H1 (cell line): ENCODE results near the gene TSGA10. TPM values are rescaled to one million over a fixed set of nuclear protein-coding genes. Genes with fewer than 3 reads are reported as not detected.

Experiments used
- polyA plus RNA-seq, 7 experiments: library from polyadenylated mRNA; depleted of rRNA in 3 of 7; stranded (reverse) in 5 of 7; unstranded in 2 of 7; fragments of >200 nt in 5 of 7; fragments of 200-250 nt in 2 of 7; gene quantifications; 1 replicate in 5 of 7; 2 replicates in 1 of 7; 4 replicates in 1 of 7; pipeline versions ENCODE4 v1.2.1 to v1.2.3, GENCODE V29; 2011 to 2013; ENCODE audit warnings: missing spikeins in 2 of 7, mixed read lengths in 2 of 7
- total RNA-seq: library from RNA; stranded (reverse); fragmentation: NEBNext Ultra II Directional; extraction: Animal tissue kit (Norgen Biotek cat#: 25700); gene quantifications from 2 replicates; pipeline ENCODE4 v1.2.1, GENCODE V29; 2021
- TF ChIP-seq, protein P1 (sequence below): fragments of 300-600 bp; sonication (generic); IDR thresholded peaks from 2 replicates; pipeline ENCODE4 v1.7.1; 2012; ENCODE audit warnings: low read length, moderate library complexity, mild to moderate bottlenecking, inconsistent platforms; ENCODE audit not compliant: insufficient replicate concordance

Gene TSGA10
- total and polyA plus RNA-seq, 2 of the 8 experiments (the other 6 are each of a cell fraction or from before 2014, with no cell fraction given) = 2.2 to 7.4 TPM

DNA sequence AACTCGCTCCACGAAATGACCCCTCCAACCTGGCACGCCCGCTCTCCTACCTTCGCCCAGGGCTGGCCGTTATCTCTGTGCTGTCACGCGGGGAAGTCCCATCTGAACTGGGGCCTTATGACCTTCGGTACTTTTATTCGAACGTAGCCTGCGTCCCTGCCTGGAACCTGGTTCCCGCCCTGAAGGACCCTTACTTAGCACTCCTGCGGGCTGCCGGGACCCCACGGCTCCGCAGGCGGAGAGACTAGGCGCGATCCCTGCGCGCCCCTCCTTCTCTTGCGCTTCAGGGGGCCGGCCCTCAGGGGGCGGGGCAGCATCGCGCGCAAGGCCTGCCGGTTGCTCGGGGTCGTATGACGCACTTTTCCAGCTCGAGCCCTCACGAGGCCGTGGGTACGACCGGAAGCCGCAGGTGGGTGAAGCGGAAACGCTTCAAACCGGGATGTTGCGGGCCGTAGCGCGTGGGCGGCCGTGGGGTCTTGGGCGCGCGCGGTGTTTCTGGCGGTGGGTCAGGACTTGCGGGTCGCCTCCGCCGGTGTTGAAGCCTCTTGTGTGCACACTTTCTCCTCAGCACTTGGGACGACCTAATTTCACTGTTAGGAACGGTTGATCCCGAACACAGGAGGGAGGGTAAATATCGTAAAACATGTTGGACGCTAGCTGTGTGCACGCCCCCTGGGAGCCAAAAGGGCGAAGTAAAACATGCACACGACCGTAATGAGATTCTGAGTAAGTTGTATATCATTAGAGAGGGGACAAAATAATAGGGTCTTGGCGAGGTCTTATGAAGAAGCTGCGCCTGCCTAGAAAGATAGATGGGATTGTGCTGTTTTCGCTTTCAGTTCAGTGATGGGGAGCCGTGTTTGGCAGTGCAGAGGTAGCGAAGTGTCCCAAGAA lies at the start of gene TSGA10, which contains the start of gene LIPT1 (continued):
- TF ChIP-seq, protein P1, sequence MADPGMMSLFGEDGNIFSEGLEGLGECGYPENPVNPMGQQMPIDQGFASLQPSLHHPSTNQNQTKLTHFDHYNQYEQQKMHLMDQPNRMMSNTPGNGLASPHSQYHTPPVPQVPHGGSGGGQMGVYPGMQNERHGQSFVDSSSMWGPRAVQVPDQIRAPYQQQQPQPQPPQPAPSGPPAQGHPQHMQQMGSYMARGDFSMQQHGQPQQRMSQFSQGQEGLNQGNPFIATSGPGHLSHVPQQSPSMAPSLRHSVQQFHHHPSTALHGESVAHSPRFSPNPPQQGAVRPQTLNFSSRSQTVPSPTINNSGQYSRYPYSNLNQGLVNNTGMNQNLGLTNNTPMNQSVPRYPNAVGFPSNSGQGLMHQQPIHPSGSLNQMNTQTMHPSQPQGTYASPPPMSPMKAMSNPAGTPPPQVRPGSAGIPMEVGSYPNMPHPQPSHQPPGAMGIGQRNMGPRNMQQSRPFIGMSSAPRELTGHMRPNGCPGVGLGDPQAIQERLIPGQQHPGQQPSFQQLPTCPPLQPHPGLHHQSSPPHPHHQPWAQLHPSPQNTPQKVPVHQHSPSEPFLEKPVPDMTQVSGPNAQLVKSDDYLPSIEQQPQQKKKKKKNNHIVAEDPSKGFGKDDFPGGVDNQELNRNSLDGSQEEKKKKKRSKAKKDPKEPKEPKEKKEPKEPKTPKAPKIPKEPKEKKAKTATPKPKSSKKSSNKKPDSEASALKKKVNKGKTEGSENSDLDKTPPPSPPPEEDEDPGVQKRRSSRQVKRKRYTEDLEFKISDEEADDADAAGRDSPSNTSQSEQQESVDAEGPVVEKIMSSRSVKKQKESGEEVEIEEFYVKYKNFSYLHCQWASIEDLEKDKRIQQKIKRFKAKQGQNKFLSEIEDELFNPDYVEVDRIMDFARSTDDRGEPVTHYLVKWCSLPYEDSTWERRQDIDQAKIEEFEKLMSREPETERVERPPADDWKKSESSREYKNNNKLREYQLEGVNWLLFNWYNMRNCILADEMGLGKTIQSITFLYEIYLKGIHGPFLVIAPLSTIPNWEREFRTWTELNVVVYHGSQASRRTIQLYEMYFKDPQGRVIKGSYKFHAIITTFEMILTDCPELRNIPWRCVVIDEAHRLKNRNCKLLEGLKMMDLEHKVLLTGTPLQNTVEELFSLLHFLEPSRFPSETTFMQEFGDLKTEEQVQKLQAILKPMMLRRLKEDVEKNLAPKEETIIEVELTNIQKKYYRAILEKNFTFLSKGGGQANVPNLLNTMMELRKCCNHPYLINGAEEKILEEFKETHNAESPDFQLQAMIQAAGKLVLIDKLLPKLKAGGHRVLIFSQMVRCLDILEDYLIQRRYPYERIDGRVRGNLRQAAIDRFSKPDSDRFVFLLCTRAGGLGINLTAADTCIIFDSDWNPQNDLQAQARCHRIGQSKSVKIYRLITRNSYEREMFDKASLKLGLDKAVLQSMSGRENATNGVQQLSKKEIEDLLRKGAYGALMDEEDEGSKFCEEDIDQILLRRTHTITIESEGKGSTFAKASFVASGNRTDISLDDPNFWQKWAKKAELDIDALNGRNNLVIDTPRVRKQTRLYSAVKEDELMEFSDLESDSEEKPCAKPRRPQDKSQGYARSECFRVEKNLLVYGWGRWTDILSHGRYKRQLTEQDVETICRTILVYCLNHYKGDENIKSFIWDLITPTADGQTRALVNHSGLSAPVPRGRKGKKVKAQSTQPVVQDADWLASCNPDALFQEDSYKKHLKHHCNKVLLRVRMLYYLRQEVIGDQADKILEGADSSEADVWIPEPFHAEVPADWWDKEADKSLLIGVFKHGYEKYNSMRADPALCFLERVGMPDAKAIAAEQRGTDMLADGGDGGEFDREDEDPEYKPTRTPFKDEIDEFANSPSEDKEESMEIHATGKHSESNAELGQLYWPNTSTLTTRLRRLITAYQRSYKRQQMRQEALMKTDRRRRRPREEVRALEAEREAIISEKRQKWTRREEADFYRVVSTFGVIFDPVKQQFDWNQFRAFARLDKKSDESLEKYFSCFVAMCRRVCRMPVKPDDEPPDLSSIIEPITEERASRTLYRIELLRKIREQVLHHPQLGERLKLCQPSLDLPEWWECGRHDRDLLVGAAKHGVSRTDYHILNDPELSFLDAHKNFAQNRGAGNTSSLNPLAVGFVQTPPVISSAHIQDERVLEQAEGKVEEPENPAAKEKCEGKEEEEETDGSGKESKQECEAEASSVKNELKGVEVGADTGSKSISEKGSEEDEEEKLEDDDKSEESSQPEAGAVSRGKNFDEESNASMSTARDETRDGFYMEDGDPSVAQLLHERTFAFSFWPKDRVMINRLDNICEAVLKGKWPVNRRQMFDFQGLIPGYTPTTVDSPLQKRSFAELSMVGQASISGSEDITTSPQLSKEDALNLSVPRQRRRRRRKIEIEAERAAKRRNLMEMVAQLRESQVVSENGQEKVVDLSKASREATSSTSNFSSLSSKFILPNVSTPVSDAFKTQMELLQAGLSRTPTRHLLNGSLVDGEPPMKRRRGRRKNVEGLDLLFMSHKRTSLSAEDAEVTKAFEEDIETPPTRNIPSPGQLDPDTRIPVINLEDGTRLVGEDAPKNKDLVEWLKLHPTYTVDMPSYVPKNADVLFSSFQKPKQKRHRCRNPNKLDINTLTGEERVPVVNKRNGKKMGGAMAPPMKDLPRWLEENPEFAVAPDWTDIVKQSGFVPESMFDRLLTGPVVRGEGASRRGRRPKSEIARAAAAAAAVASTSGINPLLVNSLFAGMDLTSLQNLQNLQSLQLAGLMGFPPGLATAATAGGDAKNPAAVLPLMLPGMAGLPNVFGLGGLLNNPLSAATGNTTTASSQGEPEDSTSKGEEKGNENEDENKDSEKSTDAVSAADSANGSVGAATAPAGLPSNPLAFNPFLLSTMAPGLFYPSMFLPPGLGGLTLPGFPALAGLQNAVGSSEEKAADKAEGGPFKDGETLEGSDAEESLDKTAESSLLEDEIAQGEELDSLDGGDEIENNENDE = no peak
